ENCODE data around the gene PPM1H. TPM values are rescaled to one million over a fixed set of nuclear protein-coding genes. Genes with fewer than 3 reads are reported as not detected.

Gene PPM1H
- total RNA-seq, 2 experiments from 2014 or later, result 0.07 TPM; not detected in 1

GRCh38 chr12:62914443-62915203, 20.3 kb downstream of the PPM1H start:
- H3K9me3 Mint-ChIP-seq, result no peaks in the 10 kb centered on the region
- no peak for ATAC-seq
- ChIA-PET POLR2A (no interaction called here), CTCF (no interaction called here)
- no peak overlapping the region for H3K4me3 Mint-ChIP-seq
- no peak overlapping the region for H3K27ac Mint-ChIP-seq
- H3K27me3 Mint-ChIP-seq, result peaks cover 7% of the 10 kb centered on the region
- DNase-seq, result no peak
- TF ChIP-seq CTCF (IDR thresholded peaks at IDR 0.05), result no peak
- no peaks in the 10 kb centered on the region for H3K4me1 Mint-ChIP-seq (ENCODE audit: low read depth)
- H3K36me3 Mint-ChIP-seq (ENCODE audit: low read depth), result no peaks in the 10 kb centered on the region
- intact Hi-C loops (cut with micrococcal nuclease), result no loop called here

GRCh38 chr12:62913380-62913779, 21.6 kb downstream of the PPM1H start:
- no peaks in the 10 kb centered on the region for H3K4me1 Mint-ChIP-seq (ENCODE audit: low read depth)
- no peak overlapping the region for H3K27ac Mint-ChIP-seq
- ATAC-seq (no peak), DNase-seq (no peak)
- intact Hi-C loops (cut with micrococcal nuclease), result no loop called here
- CTCF ChIA-PET, result no interaction called here
- H3K4me3 Mint-ChIP-seq, result no peak overlapping the region
- POLR2A ChIA-PET, result no interaction called here
- H3K36me3 Mint-ChIP-seq (ENCODE audit: low read depth), result no peaks in the 10 kb centered on the region
- peaks cover 11% of the 10 kb centered on the region for H3K27me3 Mint-ChIP-seq
- TF ChIP-seq CTCF (IDR thresholded peaks at IDR 0.05), result no peak
- H3K9me3 Mint-ChIP-seq, result no peaks in the 10 kb centered on the region

GRCh38 chr12:62912644-62913043, 22.3 kb downstream of the PPM1H start:
- Mint-ChIP-seq H3K27me3 (peaks cover 11% of the 10 kb centered on the region), H3K27ac (no peak overlapping the region), H3K4me1 (ENCODE audit: low read depth) (no peaks in the 10 kb centered on the region), H3K9me3 (no peaks in the 10 kb centered on the region), H3K36me3 (ENCODE audit: low read depth) (no peaks in the 10 kb centered on the region), H3K4me3 (no peak overlapping the region)
- POLR2A ChIA-PET, result no interaction called here
- CTCF ChIA-PET, result no interaction called here
- DNase-seq, result no peak
- no peak for ATAC-seq
- intact Hi-C loops (cut with micrococcal nuclease), result no loop called here
- no peak for TF ChIP-seq CTCF (IDR thresholded peaks at IDR 0.05)

GRCh38 chr12:62911286-62911685, 23.7 kb downstream of the PPM1H start:
- no peak overlapping the region for H3K27ac Mint-ChIP-seq
- peaks cover 11% of the 10 kb centered on the region for H3K27me3 Mint-ChIP-seq
- ATAC-seq, result no peak
- intact Hi-C loops (cut with micrococcal nuclease), result no loop called here
- H3K4me1 Mint-ChIP-seq (ENCODE audit: low read depth), result no peaks in the 10 kb centered on the region
- TF ChIP-seq CTCF (IDR thresholded peaks at IDR 0.05), result no peak
- no peaks in the 10 kb centered on the region for H3K9me3 Mint-ChIP-seq
- CTCF ChIA-PET, result no interaction called here
- no peak overlapping the region for H3K4me3 Mint-ChIP-seq
- no peak for DNase-seq
- no peaks in the 10 kb centered on the region for H3K36me3 Mint-ChIP-seq (ENCODE audit: low read depth)
- POLR2A ChIA-PET, result no interaction called here

GRCh38 chr12:62910549-62911169, 24.3 kb downstream of the PPM1H start:
- ChIA-PET POLR2A (no interaction called here), CTCF (no interaction called here)
- Mint-ChIP-seq H3K4me1 (ENCODE audit: low read depth) (no peaks in the 10 kb centered on the region), H3K9me3 (no peaks in the 10 kb centered on the region), H3K27ac (no peak overlapping the region), H3K27me3 (peaks cover 11% of the 10 kb centered on the region), H3K36me3 (ENCODE audit: low read depth) (no peaks in the 10 kb centered on the region), H3K4me3 (no peak overlapping the region)
- DNase-seq, result no peak
- no peak for ATAC-seq
- intact Hi-C loops (cut with micrococcal nuclease), result no loop called here
- no peak for TF ChIP-seq CTCF (IDR thresholded peaks at IDR 0.05)

Data from activated CD8-positive, alpha-beta T cell treated with anti-CD3 and anti-CD28 coated beads for 36 hours (primary cell).